ENCODE data around the gene EEFSEC.

- TF ChIP-seq POLR2A (IDR thresholded peaks at IDR 0.05) = no peak
- TF ChIP-seq CTCF (IDR thresholded peaks at IDR 0.05 in 8 of 11, conservative IDR thresholded peaks at IDR 0.05 in 3 of 11) = no peak
- TF ChIP-seq POLR2AphosphoS5 (IDR thresholded peaks at IDR 0.05) = no peak
These were observed 271.3 kb downstream of the EEFSEC start for GRCh38 chr3:128424508-128425069.
